GM12801 (cell line): Measurements from ENCODE around the gene AGAP1.

Experiments
- TF ChIP-seq, protein P1 (sequence below): IDR thresholded peaks from one replicate; pipeline ENCODE4 v1.5.1; 2011; ENCODE audit warnings: control low read depth; ENCODE audit not compliant: insufficient read length; ENCODE audit errors: extremely low read depth

The AGAP1 gene

DNA sequence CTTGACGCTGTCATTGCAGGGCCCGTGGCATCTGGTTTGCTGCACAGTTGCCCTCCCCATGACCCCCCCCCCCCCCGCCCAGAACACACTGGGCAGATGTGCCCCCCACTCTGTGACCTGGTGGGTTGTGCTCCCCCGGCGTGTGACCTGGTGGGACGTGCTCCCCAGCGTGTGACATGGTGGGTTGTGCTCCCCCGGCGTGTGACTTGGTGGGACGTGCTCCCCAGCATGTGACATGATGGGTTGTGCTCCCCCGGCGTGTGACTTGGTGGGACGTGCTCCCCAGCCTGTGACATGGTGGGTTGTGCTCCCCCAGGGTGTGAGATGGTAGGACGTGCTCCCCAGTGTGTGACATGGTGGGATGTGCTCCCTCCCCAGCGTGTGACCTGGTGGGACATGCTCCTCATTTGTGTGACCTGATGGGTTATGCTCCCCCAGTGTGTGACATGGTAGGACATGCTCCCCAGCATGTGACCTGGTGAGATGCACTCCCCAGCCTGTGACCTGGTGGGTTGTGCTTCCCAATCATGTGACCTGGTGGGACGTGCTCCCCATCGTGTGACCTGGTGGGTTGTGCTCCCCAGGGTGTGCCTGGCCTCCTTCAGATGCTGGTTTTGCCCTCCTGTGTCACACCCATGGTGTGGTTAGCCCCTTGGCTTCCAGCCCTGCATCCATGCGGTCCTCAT is 213.7 kb downstream of the AGAP1 start:
- TF ChIP-seq, protein P1, sequence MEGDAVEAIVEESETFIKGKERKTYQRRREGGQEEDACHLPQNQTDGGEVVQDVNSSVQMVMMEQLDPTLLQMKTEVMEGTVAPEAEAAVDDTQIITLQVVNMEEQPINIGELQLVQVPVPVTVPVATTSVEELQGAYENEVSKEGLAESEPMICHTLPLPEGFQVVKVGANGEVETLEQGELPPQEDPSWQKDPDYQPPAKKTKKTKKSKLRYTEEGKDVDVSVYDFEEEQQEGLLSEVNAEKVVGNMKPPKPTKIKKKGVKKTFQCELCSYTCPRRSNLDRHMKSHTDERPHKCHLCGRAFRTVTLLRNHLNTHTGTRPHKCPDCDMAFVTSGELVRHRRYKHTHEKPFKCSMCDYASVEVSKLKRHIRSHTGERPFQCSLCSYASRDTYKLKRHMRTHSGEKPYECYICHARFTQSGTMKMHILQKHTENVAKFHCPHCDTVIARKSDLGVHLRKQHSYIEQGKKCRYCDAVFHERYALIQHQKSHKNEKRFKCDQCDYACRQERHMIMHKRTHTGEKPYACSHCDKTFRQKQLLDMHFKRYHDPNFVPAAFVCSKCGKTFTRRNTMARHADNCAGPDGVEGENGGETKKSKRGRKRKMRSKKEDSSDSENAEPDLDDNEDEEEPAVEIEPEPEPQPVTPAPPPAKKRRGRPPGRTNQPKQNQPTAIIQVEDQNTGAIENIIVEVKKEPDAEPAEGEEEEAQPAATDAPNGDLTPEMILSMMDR = no peak

DNA sequence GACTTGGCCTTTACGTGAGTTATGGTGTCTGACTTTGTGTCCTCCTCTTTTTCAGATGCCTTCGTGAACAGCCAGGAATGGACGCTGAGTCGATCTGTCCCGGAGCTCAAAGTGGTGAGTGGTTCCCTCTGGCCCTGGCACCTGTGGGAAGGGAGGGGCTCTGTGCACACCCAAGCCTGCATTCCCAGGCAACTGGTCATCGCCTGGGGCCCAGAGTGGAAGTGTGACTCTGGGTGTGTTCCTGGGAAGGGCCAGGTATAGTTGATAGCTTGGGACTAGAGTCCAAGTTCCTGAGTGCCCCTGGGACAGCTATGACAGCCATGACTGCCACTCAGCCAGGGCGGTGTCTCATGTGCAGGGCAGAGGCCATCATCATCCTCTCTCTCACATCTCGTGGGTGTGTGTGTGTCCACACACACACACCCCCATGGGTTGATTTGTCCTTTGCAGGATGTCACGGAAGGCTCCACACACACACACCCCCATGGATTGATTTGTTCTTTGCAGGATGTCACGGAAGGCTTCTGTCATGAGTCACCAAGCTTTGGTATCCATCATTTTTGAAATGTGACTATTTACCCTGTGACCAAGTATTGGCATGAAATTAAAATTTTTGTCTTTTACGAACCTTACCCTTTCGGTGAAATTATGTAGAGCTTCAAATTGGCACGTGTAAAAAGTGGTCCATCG is 215.4 kb downstream of the AGAP1 start:
- TF ChIP-seq, protein P1 = no peak

DNA sequence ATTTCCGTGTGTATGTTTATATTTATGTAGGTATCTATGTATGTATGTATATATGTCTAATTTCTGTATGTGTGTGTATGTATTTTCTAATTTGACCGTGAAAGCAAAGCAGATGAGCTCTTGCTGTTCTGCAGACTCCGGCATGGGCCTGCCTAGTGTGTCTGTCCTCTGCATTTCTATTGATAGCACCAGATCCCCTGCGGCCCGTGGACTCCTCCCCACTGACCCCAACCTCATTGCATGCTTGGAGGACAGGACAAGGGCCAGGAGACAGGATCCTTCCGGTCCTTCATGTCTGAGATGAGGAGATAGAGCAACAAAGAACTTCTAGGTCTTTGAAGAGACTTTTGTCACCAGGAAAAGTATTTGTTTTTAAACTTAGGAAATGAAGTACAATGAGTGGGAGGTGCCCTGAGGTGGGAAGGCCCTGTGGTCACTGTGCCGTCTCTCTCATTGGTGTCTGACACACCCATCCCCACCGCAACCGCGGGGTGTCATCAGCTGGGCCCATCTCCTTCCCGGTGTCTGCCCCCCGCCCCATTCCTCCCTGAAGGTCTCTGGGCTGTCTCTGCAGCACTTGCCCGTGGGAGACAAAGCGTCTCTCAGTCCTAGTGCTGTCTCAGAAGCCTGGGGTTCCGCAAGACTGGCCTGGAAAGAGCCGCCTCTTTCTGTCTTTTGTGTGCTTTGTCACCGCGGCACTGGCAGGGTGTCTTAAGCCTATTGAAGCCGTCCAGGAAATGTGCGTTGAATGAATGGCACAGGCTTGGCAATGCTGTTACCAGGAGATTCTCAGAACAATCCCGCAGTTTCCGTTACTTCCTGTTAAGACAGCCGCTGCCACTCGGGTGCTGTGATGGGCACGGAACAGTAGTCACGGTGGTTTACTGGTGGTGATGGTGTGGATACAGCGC is 216.4 kb downstream of the AGAP1 start:
- TF ChIP-seq, protein P1 = no peak

DNA sequence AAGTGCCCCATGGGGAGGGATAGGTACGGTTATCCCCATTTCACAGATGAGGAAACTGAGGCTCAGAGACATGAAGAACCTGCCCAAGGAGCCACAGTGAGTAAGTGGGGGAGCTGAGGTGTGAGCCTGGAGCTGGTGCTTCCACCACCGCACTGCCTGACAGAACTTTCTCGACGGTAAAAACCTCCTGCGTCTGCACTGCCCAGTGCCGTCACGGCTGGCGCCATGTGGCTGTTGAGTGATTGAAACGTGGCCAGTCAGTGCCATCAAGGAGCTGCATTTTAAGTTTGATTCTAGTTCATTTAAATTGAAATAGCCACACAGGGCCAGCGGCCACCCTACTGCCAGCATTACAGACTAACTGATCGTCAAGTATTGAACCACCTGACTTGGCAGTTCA is 217.1 kb downstream of the AGAP1 start:
- TF ChIP-seq, protein P1 = no peak

DNA sequence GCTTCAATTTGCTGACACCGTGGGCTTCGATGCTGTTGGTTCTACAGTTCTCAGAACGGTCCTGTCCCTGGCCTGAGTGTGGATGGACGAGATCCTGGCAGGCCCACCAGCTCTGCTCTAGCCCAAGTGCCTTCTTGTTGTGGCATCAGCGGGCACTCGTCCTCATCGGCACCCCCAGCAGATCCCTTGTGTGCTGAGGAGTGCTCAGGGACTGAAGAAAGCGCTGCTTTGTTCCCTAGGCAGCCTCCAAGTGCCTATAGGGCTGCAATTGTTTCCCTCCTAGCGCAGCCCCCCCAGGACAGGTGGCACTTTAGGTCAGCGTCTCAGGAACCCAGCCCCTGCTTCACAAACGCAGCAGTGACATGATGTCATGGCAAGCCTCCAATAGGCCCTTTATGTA is 217.7 kb downstream of the AGAP1 start:
- TF ChIP-seq, protein P1 = no peak

DNA sequence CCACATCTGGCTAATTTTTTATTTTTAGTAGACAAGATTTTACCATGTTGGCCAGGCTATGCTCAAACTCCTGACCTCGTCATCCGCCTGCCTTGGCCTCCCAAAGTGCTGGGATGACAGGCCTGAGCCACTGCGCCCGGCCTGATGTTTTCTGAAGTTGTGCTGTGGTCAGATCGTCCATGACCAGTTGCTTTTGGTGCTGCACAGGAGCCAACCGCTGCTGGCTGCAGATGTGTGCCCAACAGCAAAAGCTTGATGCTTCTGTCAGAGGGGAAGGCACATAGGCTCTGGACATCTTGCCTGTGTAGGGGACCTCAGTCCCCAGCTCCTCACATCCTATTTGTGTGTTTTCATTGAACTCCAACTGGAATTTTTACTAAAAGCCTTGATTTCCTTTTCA is 218.3 kb downstream of the AGAP1 start:
- TF ChIP-seq, protein P1 = no peak

DNA sequence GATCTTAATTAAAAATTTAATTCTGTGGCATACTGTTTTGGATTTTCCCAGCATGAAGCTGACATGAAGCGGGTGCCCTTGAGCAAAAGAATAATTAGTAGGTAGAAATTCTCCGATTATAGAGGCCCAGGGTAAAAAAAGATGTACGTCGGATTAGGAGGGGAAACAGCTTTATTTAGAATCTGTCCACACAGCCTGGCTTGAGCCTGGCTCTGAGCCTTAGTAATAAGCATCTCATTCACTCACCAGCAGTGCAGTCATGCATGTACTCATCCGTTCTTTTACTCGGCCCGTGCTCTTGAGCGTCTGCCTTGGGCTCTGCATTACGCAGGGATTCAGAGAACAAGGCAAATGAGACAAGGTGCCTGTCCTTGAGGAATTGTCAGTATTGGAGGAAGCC is 219.3 kb downstream of the AGAP1 start:
- TF ChIP-seq, protein P1 = no peak
